Measurements from ENCODE around the gene COG3.

COG3 gene

DNA sequence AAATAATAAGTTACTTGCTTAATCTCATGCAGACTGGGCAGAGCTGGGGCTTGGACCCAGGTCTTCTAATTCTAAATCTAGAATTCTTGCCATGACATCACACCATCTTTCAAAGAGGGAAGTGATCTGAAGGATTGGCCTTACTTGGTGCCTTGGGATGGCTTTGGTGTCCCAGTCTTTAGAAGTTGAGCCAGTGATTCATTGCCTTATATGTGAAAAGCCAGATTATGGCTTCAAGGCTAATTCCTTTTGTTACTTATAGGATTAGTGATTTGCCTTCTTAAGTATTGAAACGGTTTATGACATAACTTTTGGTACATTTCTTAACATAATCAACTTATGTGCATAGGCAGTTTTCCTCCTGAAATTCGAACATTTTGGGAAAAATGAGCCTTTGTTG is 14.9 kb downstream of the COG3 start:
- H3K36me3 ChIP-seq (ENCODE audit: control insufficient read depth in 2 of 2, insufficient read depth in 2 of 2, low read length in 2 of 2): peaks cover 2 to 22% of the 10 kb centered on the region in 2 donors
- H3K27me3 ChIP-seq (ENCODE audit: control insufficient read depth in 1 of 2, insufficient read depth in 2 of 2, low read length in 2 of 2): no peaks in the 10 kb centered on the region
- H3K4me1 ChIP-seq (ENCODE audit: control insufficient read depth, insufficient read depth, low read length): no peaks in the 10 kb centered on the region
- H3K9me3 ChIP-seq (ENCODE audit: control insufficient read depth in 2 of 2, low read length in 2 of 2): no peaks in the 10 kb centered on the region
- no peak overlapping the region for H3K4me3 ChIP-seq (ENCODE audit: low read length in 2 of 2)
- no peak overlapping the region for H3K27ac ChIP-seq (ENCODE audit: low read length)
- H3K9ac ChIP-seq (ENCODE audit: low read length in 2 of 2): no peak overlapping the region

GRCh38 chr13:45481688-45482087 is 16.9 kb downstream of the COG3 start:
- Histone ChIP-seq H3K9me3 (ENCODE audit: control insufficient read depth in 2 of 2, low read length in 2 of 2) (no peaks in the 10 kb centered on the region), H3K9ac (ENCODE audit: low read length in 2 of 2) (no peak overlapping the region), H3K4me3 (ENCODE audit: low read length in 2 of 2) (no peak overlapping the region), H3K4me1 (ENCODE audit: control insufficient read depth, insufficient read depth, low read length) (no peaks in the 10 kb centered on the region), H3K27ac (ENCODE audit: low read length) (no peak overlapping the region), H3K27me3 (ENCODE audit: control insufficient read depth in 1 of 2, insufficient read depth in 2 of 2, low read length in 2 of 2) (no peaks in the 10 kb centered on the region), H3K36me3 (ENCODE audit: control insufficient read depth in 2 of 2, insufficient read depth in 2 of 2, low read length in 2 of 2) (peaks cover 7 to 23% of the 10 kb centered on the region in 2 donors)

GRCh38 chr13:45482571-45483173 is 17.9 kb downstream of the COG3 start:
- no peaks in the 10 kb centered on the region for H3K27me3 ChIP-seq (ENCODE audit: control insufficient read depth in 1 of 2, insufficient read depth in 2 of 2, low read length in 2 of 2)
- peaks cover 7 to 32% of the 10 kb centered on the region in 2 donors for H3K36me3 ChIP-seq (ENCODE audit: control insufficient read depth in 2 of 2, insufficient read depth in 2 of 2, low read length in 2 of 2)

DNA sequence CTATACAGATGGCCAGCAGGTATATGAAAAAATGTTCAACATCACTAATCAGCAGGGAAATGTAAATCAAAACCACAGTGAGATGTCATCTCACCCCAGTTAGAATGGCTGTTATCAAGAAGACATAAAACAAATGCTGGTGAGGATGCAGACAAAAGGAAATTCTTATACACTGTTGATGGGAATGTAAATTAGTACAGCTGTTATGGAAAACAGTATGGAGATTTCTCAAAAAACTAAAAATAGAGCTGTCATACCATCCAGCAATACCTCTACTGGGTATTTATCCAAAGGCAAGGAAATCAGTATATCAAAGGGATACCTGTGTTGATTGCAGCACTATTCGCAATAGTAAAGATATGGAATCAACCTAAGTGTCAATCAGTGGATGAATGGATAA is 22.9 kb downstream of the COG3 start:
- Histone ChIP-seq H3K27ac (ENCODE audit: low read length) (no peak overlapping the region), H3K4me1 (ENCODE audit: control insufficient read depth, insufficient read depth, low read length) (no peaks in the 10 kb centered on the region), H3K36me3 (ENCODE audit: control insufficient read depth in 2 of 2, insufficient read depth in 2 of 2, low read length in 2 of 2) (peaks cover 11 to 32% of the 10 kb centered on the region in 2 donors), H3K27me3 (ENCODE audit: control insufficient read depth in 1 of 2, insufficient read depth in 2 of 2, low read length in 2 of 2) (no peaks in the 10 kb centered on the region), H3K4me3 (ENCODE audit: low read length in 2 of 2) (no peak overlapping the region), H3K9ac (ENCODE audit: low read length in 2 of 2) (no peak overlapping the region), H3K9me3 (ENCODE audit: control insufficient read depth in 2 of 2, low read length in 2 of 2) (no peaks in the 10 kb centered on the region)

More at GRCh38 chr13:45482571-45483173, 17.9 kb downstream of the COG3 start:
- H3K9me3 ChIP-seq (ENCODE audit: control insufficient read depth in 2 of 2, low read length in 2 of 2): no peaks in the 10 kb centered on the region
- H3K27ac ChIP-seq (ENCODE audit: low read length): no peak overlapping the region
- no peaks in the 10 kb centered on the region for H3K4me1 ChIP-seq (ENCODE audit: control insufficient read depth, insufficient read depth, low read length)
- H3K9ac ChIP-seq (ENCODE audit: low read length in 2 of 2): no peak overlapping the region
- H3K4me3 ChIP-seq (ENCODE audit: low read length in 2 of 2): no peak overlapping the region

DNA sequence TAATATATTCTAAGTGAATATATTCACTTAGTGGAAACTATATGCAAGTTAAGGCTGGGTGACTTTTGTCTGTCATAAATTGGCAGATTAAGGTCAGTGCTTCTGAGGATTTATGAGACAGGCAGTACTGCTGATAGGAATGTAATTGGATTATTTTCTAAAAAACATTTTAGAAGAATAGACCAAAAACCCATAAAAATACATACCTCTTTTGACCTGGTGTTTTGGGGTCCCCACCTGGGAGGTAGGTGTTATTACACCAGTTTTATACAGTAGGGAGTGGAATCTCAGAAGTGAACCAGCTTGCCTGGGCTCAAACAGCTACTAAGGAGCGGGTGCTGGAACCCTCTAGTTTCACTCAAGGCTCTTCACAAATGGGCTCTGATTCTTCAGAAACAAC is 25.3 kb downstream of the COG3 start:
- H3K4me3 ChIP-seq (ENCODE audit: low read length in 2 of 2): no peak overlapping the region
- no peaks in the 10 kb centered on the region for H3K27me3 ChIP-seq (ENCODE audit: control insufficient read depth in 1 of 2, insufficient read depth in 2 of 2, low read length in 2 of 2)
- H3K9me3 ChIP-seq (ENCODE audit: control insufficient read depth in 2 of 2, low read length in 2 of 2): no peaks in the 10 kb centered on the region
- no peak overlapping the region for H3K9ac ChIP-seq (ENCODE audit: low read length in 2 of 2)
- no peaks in the 10 kb centered on the region for H3K4me1 ChIP-seq (ENCODE audit: control insufficient read depth, insufficient read depth, low read length)
- H3K36me3 ChIP-seq (ENCODE audit: control insufficient read depth in 2 of 2, insufficient read depth in 2 of 2, low read length in 2 of 2): peaks cover 11 to 24% of the 10 kb centered on the region in 2 donors
- no peak overlapping the region for H3K27ac ChIP-seq (ENCODE audit: low read length)

- Histone ChIP-seq H3K27me3 (ENCODE audit: control insufficient read depth in 1 of 2, insufficient read depth in 2 of 2, low read length in 2 of 2) (no peaks in the 10 kb centered on the region), H3K4me3 (ENCODE audit: low read length in 2 of 2) (no peak overlapping the region), H3K27ac (ENCODE audit: low read length) (no peak overlapping the region), H3K36me3 (ENCODE audit: control insufficient read depth in 2 of 2, insufficient read depth in 2 of 2, low read length in 2 of 2) (peaks cover 20 to 21% of the 10 kb centered on the region in 2 donors), H3K4me1 (ENCODE audit: control insufficient read depth, insufficient read depth, low read length) (no peaks in the 10 kb centered on the region), H3K9me3 (ENCODE audit: control insufficient read depth in 2 of 2, low read length in 2 of 2) (no peaks in the 10 kb centered on the region), H3K9ac (ENCODE audit: low read length in 2 of 2) (no peak overlapping the region)
These were observed 27.8 kb downstream of the COG3 start for GRCh38 chr13:45492538-45492937.

- H3K27me3 ChIP-seq (ENCODE audit: control insufficient read depth in 1 of 2, insufficient read depth in 2 of 2, low read length in 2 of 2): no peaks in the 10 kb centered on the region
- no peak overlapping the region for H3K4me3 ChIP-seq (ENCODE audit: low read length in 2 of 2)
- H3K4me1 ChIP-seq (ENCODE audit: control insufficient read depth, insufficient read depth, low read length): no peaks in the 10 kb centered on the region
- no peak overlapping the region for H3K9ac ChIP-seq (ENCODE audit: low read length in 2 of 2)
- H3K9me3 ChIP-seq (ENCODE audit: control insufficient read depth in 2 of 2, low read length in 2 of 2): no peaks in the 10 kb centered on the region
- no peak overlapping the region for H3K27ac ChIP-seq (ENCODE audit: low read length)
- H3K36me3 ChIP-seq (ENCODE audit: control insufficient read depth in 2 of 2, insufficient read depth in 2 of 2, low read length in 2 of 2): peaks cover 17 to 22% of the 10 kb centered on the region in 2 donors
These were observed 32.2 kb downstream of the COG3 start for GRCh38 chr13:45496942-45497341.

DNA sequence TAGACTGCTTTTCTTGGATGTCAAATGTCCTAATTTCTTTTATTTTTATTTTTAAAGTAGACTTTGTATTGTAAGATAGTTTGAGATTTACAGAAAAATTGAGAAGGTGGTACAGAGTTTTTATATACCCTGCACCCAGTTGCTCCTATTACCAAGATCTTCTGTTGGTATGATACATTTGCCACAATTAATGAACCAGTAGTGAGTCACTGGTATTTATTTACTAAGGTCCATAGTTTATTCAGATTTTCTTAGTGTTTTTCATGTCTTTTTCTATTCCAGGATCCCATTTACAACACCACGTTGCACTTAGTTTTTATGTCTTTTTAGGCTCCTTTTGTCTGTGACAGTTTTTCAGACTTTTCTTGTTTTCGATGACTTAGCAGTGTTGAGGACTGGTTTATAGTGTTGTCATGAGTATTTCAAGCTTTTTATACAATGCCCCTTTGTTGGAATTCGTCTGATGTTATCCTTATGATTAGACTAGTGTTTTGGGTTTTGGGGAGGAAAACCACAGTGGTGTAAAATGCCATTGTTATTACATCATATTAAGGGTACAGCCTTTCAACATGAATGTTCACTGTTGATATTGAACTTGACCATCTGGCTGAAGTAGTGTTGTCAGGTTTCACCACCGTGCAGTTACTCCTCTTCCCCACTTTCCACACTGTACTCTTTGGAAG is 35.9 kb downstream of the COG3 start:
- peaks cover 29 to 40% of the 10 kb centered on the region in 2 donors for H3K36me3 ChIP-seq (ENCODE audit: control insufficient read depth in 2 of 2, insufficient read depth in 2 of 2, low read length in 2 of 2)

GRCh38 chr13:45501175-45501526 is 36.4 kb downstream of the COG3 start:
- Histone ChIP-seq H3K36me3 (ENCODE audit: control insufficient read depth in 2 of 2, insufficient read depth in 2 of 2, low read length in 2 of 2) (peaks cover 31 to 45% of the 10 kb centered on the region in 2 donors), H3K4me1 (ENCODE audit: control insufficient read depth, insufficient read depth, low read length) (no peaks in the 10 kb centered on the region), H3K4me3 (ENCODE audit: low read length in 2 of 2) (no peak overlapping the region), H3K27ac (ENCODE audit: low read length) (no peak overlapping the region), H3K9ac (ENCODE audit: low read length in 2 of 2) (no peak overlapping the region), H3K27me3 (ENCODE audit: control insufficient read depth in 1 of 2, insufficient read depth in 2 of 2, low read length in 2 of 2) (no peaks in the 10 kb centered on the region), H3K9me3 (ENCODE audit: control insufficient read depth in 2 of 2, low read length in 2 of 2) (no peaks in the 10 kb centered on the region)

More for the DNA sequence above, 35.9 kb downstream of the COG3 start:
- no peaks in the 10 kb centered on the region for H3K4me1 ChIP-seq (ENCODE audit: control insufficient read depth, insufficient read depth, low read length)
- no peak overlapping the region for H3K9ac ChIP-seq (ENCODE audit: low read length in 2 of 2)
- no peak overlapping the region for H3K4me3 ChIP-seq (ENCODE audit: low read length in 2 of 2)
- no peaks in the 10 kb centered on the region for H3K9me3 ChIP-seq (ENCODE audit: control insufficient read depth in 2 of 2, low read length in 2 of 2)
- H3K27ac ChIP-seq (ENCODE audit: low read length): no peak overlapping the region
- H3K27me3 ChIP-seq (ENCODE audit: control insufficient read depth in 1 of 2, insufficient read depth in 2 of 2, low read length in 2 of 2): no peaks in the 10 kb centered on the region

GRCh38 chr13:45503658-45504057 is 38.9 kb downstream of the COG3 start:
- Histone ChIP-seq H3K9me3 (ENCODE audit: control insufficient read depth in 2 of 2, low read length in 2 of 2) (no peaks in the 10 kb centered on the region), H3K36me3 (ENCODE audit: control insufficient read depth in 2 of 2, insufficient read depth in 2 of 2, low read length in 2 of 2) (peaks cover 33 to 44% of the 10 kb centered on the region in 2 donors), H3K27ac (ENCODE audit: low read length) (no peak overlapping the region), H3K9ac (ENCODE audit: low read length in 2 of 2) (no peak overlapping the region), H3K4me3 (ENCODE audit: low read length in 2 of 2) (no peak overlapping the region), H3K4me1 (ENCODE audit: control insufficient read depth, insufficient read depth, low read length) (no peaks in the 10 kb centered on the region), H3K27me3 (ENCODE audit: control insufficient read depth in 1 of 2, insufficient read depth in 2 of 2, low read length in 2 of 2) (no peaks in the 10 kb centered on the region)

DNA sequence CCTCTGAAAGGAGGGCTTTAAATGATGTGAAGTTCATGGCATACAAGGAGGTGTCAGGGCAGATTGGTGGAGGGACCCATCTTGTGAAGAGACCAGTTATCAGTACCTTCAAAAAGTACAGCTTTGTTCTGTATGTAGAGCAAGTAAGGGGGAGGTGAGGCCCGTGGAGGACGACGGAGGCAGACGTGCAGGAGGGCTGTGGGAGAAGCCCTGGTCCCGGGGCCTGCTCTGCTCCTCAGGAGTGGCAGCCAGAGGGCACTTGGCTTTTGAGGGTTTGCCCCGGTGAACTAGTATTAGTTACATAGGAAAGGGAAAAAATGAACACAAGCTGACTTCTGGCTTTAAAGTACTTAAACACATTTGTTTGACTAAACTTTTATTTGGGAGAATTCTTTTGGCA is 42.1 kb downstream of the COG3 start:
- Histone ChIP-seq H3K27me3 (ENCODE audit: control insufficient read depth in 1 of 2, insufficient read depth in 2 of 2, low read length in 2 of 2) (no peaks in the 10 kb centered on the region), H3K9me3 (ENCODE audit: control insufficient read depth in 2 of 2, low read length in 2 of 2) (no peaks in the 10 kb centered on the region), H3K27ac (ENCODE audit: low read length) (no peak overlapping the region), H3K36me3 (ENCODE audit: control insufficient read depth in 2 of 2, insufficient read depth in 2 of 2, low read length in 2 of 2) (peaks cover 42 to 47% of the 10 kb centered on the region in 2 donors), H3K4me3 (ENCODE audit: low read length in 2 of 2) (no peak overlapping the region), H3K9ac (ENCODE audit: low read length in 2 of 2) (no peak overlapping the region), H3K4me1 (ENCODE audit: control insufficient read depth, insufficient read depth, low read length) (no peaks in the 10 kb centered on the region)
